ENCODE results near the gene PWWP3B.
"Not testable (repeated sequence)": the region's sequence is repeated elsewhere in the genome, so short reads cannot be mapped to it uniquely, and the experiment has no call there.

The PWWP3B gene

DNA sequence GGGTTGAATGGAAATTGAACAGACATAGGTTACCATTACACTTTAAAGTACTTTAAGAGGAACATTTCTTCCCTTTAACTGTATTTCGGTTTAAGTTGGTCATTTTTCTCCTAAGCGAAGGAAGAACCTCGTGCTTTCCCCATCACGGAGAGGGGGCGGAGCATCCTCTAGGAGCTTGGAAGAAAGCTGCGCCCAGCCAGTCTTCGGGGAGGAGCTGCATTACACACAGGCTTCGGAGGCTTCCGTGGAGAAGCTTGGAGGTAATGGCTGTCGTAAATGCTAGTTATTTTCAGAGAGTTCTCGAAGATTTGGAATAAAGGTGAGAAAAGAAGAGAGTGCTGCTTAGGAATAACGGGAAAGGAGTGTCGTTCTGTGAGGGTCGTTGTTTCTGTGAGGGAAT, at the start of gene PWWP3B:
Gene PWWP3B, plus strand, starts transcription at position 199 of the 400 bp plus-strand sequence. CDS start 37,128 bp downstream, outside the sequence.
- no peak for DNase-seq

DNA sequence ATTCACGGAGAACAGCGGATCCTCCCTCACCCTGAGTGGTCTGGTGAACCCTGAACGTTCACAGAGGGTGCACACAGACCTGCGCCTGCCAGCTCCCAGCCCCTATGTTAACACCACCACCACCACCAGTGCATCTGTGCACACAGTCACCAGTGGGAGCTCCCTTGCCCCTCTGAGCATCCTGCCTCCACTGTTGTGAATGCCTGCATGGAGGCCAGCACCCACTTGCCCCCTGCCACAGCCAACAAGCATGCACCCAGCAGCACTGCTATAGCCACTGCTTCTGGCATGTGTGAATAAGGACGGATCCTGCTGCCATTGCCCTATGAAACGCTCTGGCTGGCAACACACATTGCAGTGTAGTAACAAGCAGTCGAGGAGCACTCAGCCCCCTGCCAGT, 29.1 kb upstream of the PWWP3B start:
- no peak for DNase-seq

DNA sequence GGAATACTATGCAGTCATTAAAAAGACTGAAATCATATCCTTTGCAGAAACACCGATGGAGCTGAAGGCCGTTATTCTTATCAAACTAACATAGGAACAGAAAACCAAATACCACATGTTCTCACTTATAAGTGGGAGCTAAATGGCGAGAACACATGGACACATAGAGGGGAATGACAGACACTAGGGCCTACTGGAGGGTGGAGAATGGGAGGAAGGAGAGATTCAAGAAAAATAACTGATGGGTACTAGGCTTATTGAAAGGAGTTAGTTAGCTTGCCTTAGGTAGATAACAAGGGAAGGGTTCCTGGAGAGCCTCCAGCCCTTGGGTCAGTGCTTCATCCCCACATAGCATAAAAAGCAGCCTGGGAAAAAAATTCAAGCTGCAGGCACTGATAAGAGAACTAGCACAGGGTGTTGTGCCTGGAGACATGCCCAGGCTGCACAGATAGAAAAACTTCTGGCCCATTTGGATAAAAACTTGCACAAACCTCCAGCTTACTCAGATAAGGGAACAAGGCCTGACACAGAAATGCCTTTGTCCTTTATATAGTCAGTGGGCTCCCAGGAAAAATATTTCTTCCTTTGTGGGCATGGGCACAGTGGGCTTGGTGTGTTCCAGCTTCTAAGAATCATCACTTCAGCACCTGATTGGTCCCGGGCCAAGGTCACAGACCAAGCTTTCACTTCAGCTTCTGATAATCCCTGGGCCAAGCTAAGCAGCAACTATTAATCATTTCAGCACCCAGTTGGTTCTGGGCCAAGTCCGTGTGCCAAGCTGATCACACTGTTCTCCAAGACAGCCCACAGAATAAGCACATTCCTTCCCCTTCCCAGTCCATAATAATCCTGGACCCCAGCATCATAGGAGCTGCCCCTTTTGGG, 23.1 kb upstream of the PWWP3B start:
- DNase-seq: no peak

DNA sequence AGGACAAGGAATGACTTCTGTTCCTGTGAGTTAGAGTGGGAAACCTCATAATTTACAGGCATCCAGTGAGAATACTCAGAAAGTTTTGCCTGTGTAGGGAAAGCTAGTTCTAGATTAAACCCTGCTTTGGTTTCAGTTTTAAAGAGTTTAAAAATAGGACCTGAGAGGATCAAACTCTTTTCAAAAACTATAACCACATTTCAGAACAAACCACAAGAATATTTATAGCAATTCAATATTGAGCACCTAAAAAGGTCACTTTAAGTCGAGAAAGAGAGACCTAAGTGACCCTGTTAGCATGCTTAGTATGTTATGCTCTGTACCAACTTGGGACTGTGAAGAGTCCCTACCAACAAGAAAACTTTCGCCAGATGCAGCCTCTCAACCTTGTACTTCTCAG, 17.4 kb upstream of the PWWP3B start:
- DNase-seq: no peak

DNA sequence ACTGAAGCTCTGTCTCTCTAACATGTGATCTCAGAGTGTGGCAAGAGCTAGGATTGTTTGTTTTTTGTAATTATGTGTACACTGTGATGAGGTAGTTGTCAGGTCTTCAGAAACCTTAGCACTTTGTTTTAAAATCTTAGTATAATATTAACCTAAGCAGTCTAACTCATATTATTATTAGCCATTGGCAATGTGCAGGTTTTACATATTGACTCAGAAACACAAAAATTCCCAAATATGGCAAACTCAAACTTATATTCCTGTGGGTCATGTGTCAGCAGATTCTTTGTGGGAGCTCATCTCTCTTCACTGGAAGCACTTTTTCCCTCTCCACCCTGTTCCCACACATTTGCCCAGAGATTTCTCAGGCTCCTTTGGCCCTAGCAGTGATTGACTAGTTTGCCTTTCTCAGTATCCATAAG, 8.2 kb upstream of the PWWP3B start:
- no peak for DNase-seq

DNA sequence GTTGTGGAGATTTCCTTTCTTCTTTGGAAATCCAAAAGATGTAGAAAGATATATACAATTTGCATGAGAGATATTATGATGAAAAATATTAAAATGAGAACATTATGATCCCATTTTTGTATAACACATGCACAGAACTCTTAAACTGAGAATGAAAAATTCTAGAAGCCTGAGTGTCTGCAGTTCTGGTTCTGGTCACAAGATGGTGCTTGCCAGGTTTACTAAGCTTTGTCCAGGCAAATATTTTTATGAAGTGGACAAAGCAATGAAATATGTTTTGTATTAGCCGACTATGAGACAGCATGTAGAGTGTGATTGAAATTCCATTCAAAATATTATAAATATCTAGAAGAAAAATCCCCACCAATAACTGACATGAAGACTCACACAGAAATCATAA, 2.2 kb downstream of the PWWP3B start:
- no peak for DNase-seq

DNA sequence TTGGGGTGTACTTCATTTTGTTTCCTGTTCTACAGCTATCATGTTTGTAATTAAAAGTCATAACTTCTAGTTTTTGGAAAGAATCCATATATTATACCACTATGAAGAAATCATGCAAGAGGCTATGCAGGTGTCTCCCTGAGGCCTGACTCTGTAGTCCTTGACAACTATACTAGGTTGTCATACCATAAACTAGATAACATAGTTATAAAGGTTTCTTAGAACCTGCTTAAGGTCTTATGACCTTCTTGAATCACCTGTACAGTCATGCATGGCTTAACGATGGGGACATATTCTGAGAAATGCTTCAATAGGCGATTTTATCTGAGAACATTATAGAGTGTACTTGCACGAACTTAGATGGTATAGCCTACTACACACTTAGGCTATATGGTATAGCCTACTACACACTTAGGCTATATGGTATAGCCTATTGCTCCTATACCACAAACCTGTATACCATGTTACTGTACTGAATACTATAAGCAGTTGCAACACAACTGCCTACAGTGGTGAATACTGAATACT, 3.3 kb downstream of the PWWP3B start:
- DNase-seq: no peak

DNA sequence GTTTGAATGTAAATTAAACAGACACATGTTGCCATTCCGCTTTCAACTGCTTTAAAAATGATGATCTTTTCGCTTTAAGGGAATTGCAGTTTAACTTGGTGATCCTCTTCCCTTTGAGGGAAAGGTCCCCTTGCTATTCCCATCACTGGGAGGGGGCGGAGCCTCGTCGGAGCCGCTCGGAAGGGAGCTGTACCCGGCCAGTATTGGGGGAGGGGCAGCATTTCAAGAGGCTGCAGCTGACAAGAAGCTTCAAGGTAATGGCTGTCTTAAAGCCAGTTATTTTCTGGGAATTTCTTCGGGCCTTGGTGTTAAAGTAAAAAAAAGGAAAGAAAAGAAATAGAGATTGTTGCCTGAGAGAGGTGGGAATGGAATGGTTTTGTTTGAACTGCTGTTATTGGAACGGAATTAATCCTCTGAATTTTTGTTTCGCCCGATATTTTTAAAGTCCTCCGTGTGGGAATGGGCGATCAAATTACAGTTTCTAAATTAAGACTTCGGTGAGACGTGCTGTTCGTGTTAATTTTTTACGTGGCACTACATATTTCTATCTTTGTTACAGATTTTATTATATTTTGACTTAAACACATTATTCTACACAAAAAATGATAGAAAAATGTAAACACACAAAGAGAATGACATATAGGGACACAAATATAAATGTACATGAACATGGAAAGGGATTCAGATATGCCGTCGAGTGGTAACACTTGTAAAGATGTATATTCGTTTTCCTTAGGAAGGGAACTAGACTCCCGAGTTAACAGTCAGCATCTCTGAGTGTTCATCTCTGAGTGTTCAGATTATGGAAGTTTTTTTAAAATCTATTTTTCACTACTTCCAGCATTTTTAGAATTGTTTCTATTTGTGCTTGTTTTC, 9.2 kb downstream of the PWWP3B start:
- DNase-seq: no peak

DNA sequence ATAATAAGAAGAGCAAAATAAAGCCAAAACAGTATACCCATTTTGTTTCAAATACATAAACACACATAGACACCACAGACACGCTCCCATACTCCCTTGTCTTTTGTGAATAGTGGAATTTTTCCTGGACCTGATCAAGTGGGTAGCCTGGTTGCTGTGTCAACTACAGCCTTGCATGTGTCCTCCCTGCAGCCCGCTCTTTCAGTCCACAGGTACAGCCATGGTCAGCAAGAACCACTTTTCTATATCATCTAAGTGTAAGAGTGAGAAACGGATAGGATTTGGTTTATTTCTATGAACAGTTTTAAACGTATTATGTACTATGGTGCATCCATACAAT, 9.8 kb downstream of the PWWP3B start:
- no peak for DNase-seq

DNA sequence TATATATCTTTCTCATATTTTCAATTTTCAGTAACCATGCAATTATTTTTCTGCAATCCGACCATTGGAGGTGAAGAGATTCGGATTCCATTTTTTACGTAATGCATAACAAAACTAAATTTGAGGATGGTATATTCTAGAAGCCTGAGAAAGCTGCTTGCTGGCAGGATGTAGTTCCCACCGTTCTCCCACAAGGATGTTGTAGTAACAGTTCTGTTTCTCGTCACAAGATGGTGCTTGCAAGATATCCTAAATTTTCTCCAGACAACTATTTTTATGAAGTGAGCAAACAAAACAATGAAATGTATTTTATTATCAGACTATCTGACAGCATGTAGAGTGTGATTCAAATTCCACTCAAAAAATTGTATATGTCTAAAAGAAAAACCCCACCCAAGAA, 10.7 kb downstream of the PWWP3B start:
- DNase-seq: no peak

DNA sequence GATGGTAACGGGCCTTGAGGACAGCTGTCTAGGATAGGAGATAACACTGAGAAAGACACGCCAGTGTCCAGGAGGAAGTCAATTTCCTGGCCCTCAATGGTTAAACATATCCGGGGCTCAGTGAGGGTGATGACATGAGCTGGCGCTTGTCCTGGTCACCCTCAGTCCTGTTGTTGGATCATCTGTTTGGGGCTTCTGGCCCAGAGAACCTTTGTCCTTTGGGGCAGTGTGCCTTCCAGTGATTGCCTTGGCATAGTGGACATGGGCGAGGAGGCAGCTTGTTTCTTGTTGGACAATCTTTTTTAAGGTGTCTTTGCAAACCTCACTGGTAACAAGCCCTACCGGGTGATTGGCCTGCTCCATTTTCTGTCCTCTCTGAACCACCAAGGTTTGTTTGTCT, 15.6 kb downstream of the PWWP3B start:
- DNase-seq: not testable (repeated sequence)

DNA sequence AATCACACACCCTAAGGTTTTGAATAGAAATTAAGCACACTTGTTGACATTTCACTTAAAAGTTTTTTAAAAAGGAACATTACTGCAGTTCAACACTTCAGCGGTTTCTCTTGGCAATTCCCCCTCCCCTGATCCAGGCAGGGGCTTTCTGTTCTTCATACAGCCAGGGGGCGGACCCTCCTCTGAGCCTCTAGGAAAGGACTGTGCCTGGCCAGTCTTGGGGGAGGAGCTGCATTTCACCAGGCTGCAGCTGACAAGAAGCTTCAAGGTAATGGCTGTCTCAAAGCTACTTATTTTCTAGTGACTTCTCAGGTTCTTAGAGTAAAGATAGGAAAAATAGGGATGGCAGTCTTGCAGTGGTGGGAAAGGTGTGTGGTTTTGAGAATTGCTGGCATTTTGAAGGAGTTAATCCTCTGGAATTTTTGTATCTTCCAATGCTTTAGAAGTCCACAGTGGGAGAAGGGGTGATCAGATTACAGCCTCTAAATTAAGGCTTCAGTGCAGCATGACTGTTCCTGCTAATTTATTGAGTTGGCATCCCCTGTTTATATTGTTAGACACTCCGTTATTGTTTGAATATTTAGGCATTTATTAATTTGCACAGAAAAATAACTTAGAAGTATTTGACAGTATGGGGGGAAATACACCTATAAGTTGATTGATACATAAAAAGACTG, 33.5 kb downstream of the PWWP3B start:
- DNase-seq: no peak

DNA sequence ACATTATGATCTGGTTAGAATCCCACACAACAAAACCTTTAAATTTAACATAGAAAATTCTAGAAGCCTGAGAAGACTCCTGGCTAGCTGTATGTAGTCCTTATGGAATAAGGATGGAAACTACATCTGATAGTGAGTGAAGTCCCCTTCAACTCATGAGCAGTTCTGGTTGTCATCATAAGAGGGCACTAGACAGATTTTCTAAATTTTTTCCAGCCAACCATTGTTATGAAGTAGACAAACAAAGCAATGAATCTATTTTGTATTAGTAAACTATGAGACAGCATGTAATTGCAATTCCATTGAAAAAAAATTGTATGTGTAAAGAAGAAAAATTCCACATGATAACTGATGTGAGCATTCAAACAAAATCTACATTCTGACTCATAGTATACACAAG, 35.2 kb downstream of the PWWP3B start:
- DNase-seq: no peak

DNA sequence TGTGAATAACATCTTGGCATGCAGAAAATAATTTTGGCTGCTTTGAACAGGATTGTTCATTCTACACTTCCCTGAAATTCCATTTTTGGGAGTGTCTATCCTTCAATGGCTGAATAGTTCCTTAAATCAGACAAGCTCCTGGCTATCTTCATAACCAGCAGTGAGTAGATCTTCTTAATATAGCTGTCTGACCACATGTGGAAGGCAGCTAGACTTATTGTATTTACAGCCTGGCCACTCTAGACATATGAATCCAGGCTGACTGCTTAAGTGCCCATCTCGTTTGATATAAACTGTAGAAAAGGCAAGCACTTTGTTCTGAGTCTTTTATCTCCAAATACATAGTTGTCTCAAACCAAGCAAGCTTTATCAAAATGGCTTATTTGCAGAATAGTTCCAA, 40.0 kb downstream of the PWWP3B start:
- DNase-seq: no peak

Data from NCI-H1417 treated with DMSO at 0.1 percent for 48 hours (cell line).